ENCODE measurements around the gene RNF4.

RNF4 gene

DNA sequence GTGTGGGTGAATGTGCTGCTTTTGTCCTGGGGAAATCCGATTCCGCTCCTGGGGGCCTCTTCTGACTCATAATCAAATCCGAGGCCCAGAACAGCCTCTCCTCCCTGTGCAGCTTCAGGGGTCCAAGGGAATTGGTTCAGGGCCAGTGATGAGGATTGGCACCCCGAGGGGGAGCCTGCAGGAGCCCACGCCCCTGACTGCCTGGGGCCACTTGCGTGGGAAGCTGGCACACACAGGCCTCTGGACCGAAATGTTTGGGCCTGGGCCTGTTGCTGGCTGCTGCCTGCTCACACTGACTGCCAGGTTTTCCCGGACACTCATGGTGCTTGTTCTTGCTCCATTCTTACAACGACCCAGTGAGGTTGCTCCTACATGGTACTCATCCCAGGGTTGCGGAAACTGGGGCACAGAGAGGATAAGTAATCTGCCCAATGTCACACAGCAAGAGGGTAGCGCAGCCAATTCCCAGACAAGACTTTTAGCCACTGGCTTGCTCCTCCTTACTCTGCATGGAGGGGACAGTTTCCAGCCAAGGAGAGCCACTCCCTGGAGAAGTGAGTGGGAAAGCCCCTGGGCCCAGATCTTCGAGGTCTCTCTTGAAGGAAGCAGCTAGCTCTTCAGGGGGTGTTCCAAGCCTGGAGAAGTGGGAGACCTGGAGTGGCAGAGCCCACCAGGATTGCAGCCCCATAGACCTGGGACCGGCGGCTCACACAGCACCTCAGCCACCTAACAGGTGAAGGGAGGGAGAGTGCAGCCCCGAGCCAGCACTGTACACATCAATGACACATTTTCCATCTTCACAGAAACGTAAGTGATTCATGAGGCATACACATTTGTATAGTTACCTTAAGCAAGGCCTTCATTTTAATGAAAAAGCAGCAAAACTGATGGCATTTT lies 29.8 kb upstream of the RNF4 start:
- Histone ChIP-seq H3K4me1 (ENCODE audit: control insufficient read depth, insufficient read depth, low read length) (peaks cover 7% of the 10 kb centered on the region), H3K9me3 (ENCODE audit: control insufficient read depth, low read length) (no peaks in the 10 kb centered on the region), H3K36me3 (ENCODE audit: control insufficient read depth, insufficient read depth, low read length, severe bottlenecking) (no peaks in the 10 kb centered on the region), H3K9ac (ENCODE audit: low read length) (no peak overlapping the region), H3K27me3 (replicated peaks; ENCODE audit: control insufficient read depth, insufficient read depth, low read length) (peaks cover 8% of the 10 kb centered on the region), H3K4me3 (ENCODE audit: low read length) (no peak overlapping the region)
- DNase-seq (ENCODE audit: low read depth): no peak

DNA sequence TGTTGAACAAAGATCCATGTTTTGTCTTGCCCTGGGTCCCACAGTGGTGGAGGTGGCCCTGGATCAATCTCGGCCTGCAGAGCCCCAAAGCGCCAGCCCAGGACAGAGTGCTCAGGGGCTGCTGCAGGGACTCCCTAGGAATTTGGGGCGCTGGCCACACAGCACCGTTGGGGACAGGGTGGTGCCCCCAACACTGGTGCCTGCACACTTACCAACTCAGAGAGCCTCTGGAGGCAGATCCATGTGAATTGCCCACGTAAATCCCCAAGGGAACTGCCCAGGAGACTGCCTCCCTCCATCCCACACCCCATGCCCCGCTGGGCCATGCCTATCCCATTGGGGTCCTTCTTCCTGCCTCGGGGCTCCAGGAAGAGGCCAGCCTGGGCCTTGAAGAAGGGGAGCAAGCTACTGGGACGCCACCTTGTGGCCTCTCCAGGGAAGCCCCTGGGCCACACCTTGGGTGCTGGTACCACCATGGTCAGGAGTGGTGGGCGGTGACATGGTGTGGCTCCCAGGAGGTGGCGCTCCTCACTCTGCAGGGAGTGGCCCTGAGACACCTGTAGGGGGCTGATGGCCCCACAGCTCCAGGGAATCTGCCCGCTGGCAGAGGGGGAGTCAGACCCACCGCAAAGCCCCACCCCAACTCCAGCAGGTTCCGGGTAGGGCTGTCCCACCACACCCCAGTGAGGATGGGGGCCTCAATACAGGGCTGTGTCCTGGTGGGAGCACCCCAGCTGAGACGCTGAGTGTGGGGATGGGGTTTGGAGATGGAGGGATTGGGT lies 27.3 kb upstream of the RNF4 start:
- Histone ChIP-seq H3K36me3 (ENCODE audit: control insufficient read depth, insufficient read depth, low read length, severe bottlenecking) (no peaks in the 10 kb centered on the region), H3K27me3 (replicated peaks; ENCODE audit: control insufficient read depth, insufficient read depth, low read length) (peaks cover 6% of the 10 kb centered on the region), H3K9ac (ENCODE audit: low read length) (no peak overlapping the region), H3K4me1 (ENCODE audit: control insufficient read depth, insufficient read depth, low read length) (peaks cover 7% of the 10 kb centered on the region), H3K4me3 (ENCODE audit: low read length) (no peak overlapping the region), H3K9me3 (ENCODE audit: control insufficient read depth, low read length) (no peaks in the 10 kb centered on the region)
- DNase-seq (ENCODE audit: low read depth): peak; percentile 62

DNA sequence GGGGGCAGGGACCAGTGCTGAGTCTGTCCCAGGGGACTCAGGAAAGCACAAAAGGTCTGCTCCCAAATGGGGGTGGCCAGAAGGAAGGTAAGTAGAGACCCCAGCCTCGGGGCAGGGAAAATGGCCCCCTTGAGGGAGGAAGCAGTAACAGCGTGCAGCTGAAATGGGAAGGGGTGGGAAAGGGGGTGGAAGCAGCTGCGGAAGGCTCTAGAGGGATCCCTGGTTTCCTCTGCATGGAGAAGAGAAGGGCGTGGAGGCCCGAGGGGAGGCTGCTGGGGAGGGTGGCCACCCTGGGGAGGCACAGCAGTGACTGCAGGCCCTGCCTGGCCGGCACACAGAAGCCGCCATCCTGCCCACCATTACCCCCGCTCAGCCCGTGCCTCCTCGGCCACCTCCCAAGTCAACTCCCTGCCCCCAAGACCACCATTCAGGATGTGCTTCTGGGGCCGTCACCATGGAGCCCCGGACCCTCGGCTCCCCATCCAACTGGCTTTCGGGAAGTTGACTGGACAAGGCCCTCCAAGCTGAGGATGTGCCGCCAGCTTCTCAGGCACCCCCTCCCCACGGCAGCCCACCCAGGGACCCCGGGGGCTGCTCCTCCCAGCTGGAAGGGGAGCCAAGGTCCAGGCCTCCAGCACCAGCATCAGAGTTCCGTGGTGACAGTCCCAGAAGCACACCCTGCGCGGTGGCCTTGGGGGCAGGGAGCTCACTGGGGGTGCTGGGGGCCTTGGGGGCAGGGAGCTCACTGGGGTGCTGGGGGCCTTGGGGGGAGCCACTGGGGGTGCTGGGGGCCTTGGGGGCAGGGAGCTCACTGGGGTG lies 26.5 kb upstream of the RNF4 start:
- no peak overlapping the region for H3K4me3 ChIP-seq (ENCODE audit: low read length)
- no peak for DNase-seq (ENCODE audit: low read depth)
- H3K9me3 ChIP-seq (ENCODE audit: control insufficient read depth, low read length): peaks cover 4% of the 10 kb centered on the region
- H3K9ac ChIP-seq (ENCODE audit: low read length): no peak overlapping the region
- H3K27me3 ChIP-seq (replicated peaks; ENCODE audit: control insufficient read depth, insufficient read depth, low read length): peaks cover 6% of the 10 kb centered on the region
- peaks cover 7% of the 10 kb centered on the region for H3K4me1 ChIP-seq (ENCODE audit: control insufficient read depth, insufficient read depth, low read length)
- H3K36me3 ChIP-seq (ENCODE audit: control insufficient read depth, insufficient read depth, low read length, severe bottlenecking): no peaks in the 10 kb centered on the region

DNA sequence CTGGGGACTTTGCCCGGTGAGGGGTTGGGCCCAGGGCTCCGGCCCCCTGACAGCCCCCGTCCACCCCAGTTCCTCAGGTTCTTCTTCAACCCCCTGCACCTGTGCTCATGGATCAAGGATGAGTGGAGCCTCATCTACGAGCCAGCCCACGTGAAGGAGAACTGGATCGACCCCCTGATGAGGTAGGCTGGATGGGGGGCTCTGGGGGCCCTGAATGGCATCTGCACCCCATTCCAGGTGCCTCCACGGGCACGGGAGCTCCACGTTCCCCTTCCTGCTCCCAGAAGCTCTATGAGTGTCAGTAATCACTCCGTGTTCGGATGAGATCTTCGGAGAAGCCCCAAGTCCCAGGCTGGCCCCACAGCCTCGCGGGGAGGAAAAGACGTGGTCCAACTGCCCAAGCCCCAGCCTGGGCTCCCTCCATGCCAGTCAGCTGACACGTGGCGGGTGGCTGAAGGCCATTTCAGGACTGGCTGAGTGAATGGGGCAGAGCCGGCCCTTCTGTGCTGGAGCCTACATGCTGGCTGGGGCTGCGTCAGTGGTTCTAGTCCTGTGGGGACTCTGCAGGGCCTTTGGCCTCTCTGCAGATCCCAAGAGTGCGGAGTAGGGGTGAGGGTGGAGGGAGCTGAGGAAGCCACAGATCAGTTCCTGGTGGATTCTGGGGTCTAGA lies 25.7 kb upstream of the RNF4 start:
- DNase-seq (ENCODE audit: low read depth): no peak
- Histone ChIP-seq H3K9ac (ENCODE audit: low read length) (no peak overlapping the region), H3K9me3 (ENCODE audit: control insufficient read depth, low read length) (peaks cover 6% of the 10 kb centered on the region), H3K27me3 (replicated peaks; ENCODE audit: control insufficient read depth, insufficient read depth, low read length) (peaks cover 11% of the 10 kb centered on the region), H3K4me1 (ENCODE audit: control insufficient read depth, insufficient read depth, low read length) (peaks cover 7% of the 10 kb centered on the region), H3K36me3 (ENCODE audit: control insufficient read depth, insufficient read depth, low read length, severe bottlenecking) (no peaks in the 10 kb centered on the region), H3K4me3 (ENCODE audit: low read length) (no peak overlapping the region)

DNA sequence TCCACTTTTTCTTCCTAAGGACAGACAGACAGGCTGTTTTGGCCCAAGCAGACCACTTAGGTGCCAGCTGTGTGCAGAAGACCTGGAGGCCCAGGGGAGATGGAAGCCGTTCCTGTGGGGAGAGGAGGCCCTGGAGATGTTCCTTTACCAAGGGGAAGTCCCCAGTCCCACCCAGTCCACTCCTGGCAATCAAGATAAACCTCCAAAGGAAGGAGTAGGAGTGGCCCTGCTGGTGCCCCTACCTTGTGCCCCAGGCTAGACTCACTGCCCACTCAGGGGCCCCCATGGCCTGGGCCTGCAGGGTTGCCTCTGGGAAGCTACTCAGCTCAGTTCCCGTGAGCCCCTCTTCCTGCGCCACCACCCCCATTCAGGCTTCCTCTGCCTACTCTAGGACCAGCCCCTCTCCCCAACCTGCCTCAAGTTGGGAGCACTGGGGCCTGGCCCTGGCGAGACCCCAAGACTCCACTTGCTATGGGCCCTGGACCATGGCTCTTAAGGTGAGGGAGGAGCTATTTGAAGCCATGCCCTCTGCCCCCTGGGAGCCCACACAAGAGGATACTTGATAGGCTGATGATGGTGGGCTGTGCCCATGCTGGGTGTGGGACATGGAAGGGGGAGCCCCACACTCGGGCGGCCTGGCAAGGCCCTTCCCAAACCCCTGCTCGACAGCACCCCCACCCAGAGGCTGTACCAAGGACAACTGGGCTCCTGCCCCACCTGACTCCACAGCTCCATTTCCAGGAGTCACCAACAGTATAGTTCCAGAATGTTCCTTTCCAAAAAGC lies 24.8 kb upstream of the RNF4 start:
- Histone ChIP-seq H3K9me3 (ENCODE audit: control insufficient read depth, low read length) (peaks cover 6% of the 10 kb centered on the region), H3K4me1 (ENCODE audit: control insufficient read depth, insufficient read depth, low read length) (peaks cover 3% of the 10 kb centered on the region)

DNA sequence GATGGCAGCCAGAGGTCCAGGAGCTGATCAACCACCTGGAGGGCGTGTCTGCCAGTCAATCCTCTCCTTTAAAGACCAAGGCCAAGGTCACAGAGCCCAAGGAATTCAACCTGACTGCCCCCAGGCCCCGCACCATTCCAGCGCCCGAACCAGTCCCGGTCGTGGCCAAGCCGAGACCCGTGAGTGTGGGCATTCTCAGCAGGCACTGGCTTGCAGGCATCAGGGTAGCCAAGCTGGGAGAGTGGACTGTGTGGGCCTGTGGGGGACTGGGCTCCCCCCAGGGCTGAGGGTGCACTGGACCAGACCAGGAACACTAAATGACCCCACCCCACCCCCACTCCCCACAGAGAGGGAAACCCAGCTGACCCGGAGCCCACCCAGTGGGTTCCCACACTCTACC lies 23.8 kb upstream of the RNF4 start:
- DNase-seq (ENCODE audit: low read depth): no peak
- Histone ChIP-seq H3K4me3 (ENCODE audit: low read length) (no peak overlapping the region), H3K36me3 (ENCODE audit: control insufficient read depth, insufficient read depth, low read length, severe bottlenecking) (no peaks in the 10 kb centered on the region), H3K9ac (ENCODE audit: low read length) (no peak overlapping the region), H3K9me3 (ENCODE audit: control insufficient read depth, low read length) (peaks cover 6% of the 10 kb centered on the region), H3K4me1 (ENCODE audit: control insufficient read depth, insufficient read depth, low read length) (no peaks in the 10 kb centered on the region), H3K27me3 (replicated peaks; ENCODE audit: control insufficient read depth, insufficient read depth, low read length) (peaks cover 23% of the 10 kb centered on the region)

More for the DNA sequence above, 24.8 kb upstream of the RNF4 start:
- peaks cover 16% of the 10 kb centered on the region for H3K27me3 ChIP-seq (replicated peaks; ENCODE audit: control insufficient read depth, insufficient read depth, low read length)
- DNase-seq (ENCODE audit: low read depth): no peak
- no peak overlapping the region for H3K9ac ChIP-seq (ENCODE audit: low read length)
- no peak overlapping the region for H3K4me3 ChIP-seq (ENCODE audit: low read length)
- H3K36me3 ChIP-seq (ENCODE audit: control insufficient read depth, insufficient read depth, low read length, severe bottlenecking): no peaks in the 10 kb centered on the region

DNA sequence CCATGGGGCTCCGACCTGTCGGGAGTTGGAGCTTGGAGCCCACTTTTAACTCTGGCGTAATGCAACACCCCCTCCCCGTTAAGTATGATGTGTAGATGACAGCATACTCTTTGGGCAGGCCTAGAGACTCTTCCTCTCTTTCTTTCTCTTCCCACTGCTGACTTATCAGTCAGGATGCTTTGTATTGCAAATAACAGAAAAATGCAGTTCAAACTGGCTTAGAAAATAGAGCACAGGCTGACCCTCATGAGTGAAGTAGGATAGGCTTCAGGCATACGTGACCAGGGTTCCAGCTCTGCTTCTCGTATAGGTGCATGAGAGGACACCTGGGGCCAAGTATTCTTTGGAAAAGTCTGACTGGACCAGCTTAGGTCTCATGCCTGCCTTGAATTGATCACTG lies 23.3 kb upstream of the RNF4 start:
- no peak overlapping the region for H3K9ac ChIP-seq (ENCODE audit: low read length)
- no peak overlapping the region for H3K4me3 ChIP-seq (ENCODE audit: low read length)

DNA sequence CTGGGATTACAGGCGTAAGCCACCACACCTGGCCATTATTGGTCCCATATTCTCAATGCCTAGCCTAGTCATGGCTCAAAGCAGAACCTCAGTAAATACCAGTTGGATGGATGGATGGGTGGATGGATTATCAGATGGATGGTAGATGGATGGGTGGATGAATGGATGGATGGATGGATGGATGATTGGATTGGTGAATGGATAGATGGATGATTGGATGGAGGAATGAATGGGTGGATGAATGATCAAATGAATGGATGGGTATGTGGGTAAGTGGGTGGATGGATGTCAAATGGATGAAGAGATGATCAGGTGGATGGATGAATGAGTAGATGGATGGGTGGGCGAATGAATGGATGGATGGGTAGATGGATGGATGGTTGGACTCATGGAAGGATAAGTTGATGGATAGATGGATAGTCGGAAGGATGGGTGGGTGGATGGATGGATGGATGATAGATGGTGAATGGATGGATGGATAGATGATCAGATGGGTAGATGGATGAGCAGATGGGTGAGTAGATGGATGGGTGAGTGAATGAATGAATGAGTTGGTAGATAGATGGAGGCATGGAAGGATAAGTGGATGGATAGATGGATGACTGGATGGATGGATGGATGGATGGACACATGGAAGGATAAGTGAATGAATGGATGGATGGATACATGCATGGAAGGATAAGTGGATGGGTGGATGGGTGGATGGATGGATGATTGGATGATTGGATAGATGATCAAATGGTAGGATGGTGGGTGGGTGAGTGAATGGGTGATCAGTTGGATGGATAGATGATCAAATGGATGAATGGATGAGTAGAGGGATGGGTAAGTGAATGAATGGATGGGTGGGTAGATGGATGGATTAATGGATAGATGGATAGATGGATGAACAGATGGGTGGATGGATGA lies 22.0 kb upstream of the RNF4 start:
- Histone ChIP-seq H3K36me3 (ENCODE audit: control insufficient read depth, insufficient read depth, low read length, severe bottlenecking) (no peaks in the 10 kb centered on the region), H3K4me1 (ENCODE audit: control insufficient read depth, insufficient read depth, low read length) (no peaks in the 10 kb centered on the region), H3K9me3 (ENCODE audit: control insufficient read depth, low read length) (peaks cover 6% of the 10 kb centered on the region), H3K4me3 (ENCODE audit: low read length) (no peak overlapping the region), H3K9ac (ENCODE audit: low read length) (no peak overlapping the region), H3K27me3 (replicated peaks; ENCODE audit: control insufficient read depth, insufficient read depth, low read length) (peaks cover 29% of the 10 kb centered on the region)
- no peak for DNase-seq (ENCODE audit: low read depth)

More for the DNA sequence above, 23.3 kb upstream of the RNF4 start:
- H3K9me3 ChIP-seq (ENCODE audit: control insufficient read depth, low read length): peaks cover 6% of the 10 kb centered on the region
- H3K27me3 ChIP-seq (replicated peaks; ENCODE audit: control insufficient read depth, insufficient read depth, low read length): peaks cover 27% of the 10 kb centered on the region
- H3K4me1 ChIP-seq (ENCODE audit: control insufficient read depth, insufficient read depth, low read length): no peaks in the 10 kb centered on the region
- DNase-seq (ENCODE audit: low read depth): no peak
- H3K36me3 ChIP-seq (ENCODE audit: control insufficient read depth, insufficient read depth, low read length, severe bottlenecking): no peaks in the 10 kb centered on the region

DNA sequence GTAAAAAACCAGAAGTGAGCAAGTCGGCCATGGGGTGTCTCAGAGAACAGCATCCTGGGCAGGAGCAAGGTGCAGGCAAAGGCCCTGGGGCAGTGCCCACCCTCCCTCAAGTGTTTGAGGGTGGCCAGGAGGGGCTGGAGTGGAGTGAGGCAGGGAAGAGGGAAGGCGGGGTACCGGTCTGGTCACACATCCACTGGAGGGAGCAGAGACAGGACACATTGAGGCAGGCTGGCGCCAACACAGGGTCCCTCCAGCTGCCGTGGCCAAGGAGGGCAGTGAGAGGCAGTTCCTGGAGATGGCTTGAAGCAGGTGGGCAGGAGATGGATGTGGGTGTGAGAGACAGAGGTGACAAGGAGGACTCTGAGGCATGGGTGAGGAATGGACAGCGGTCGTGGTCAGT lies 20.3 kb upstream of the RNF4 start:
- Histone ChIP-seq H3K27me3 (replicated peaks; ENCODE audit: control insufficient read depth, insufficient read depth, low read length) (peaks cover 29% of the 10 kb centered on the region), H3K4me3 (ENCODE audit: low read length) (no peak overlapping the region), H3K36me3 (ENCODE audit: control insufficient read depth, insufficient read depth, low read length, severe bottlenecking) (no peaks in the 10 kb centered on the region), H3K9ac (ENCODE audit: low read length) (no peak overlapping the region), H3K4me1 (ENCODE audit: control insufficient read depth, insufficient read depth, low read length) (no peaks in the 10 kb centered on the region), H3K9me3 (ENCODE audit: control insufficient read depth, low read length) (peaks cover 6% of the 10 kb centered on the region)
- DNase-seq (ENCODE audit: low read depth): no peak
